OCI-LY7 (cell line): ENCODE results near the gene SPRYD4. TPM values are rescaled to one million over a fixed set of nuclear protein-coding genes. Genes with fewer than 3 reads are reported as not detected.

Experiments
- Bru-seq: library from RNA; stranded (reverse); fragments of 400-500 nt; gene quantifications from one replicate; lab custom pipeline; 2021; lab: Mats Ljungman, UMichigan
- BruChase-seq, 2 experiments: library from RNA; stranded (reverse); fragments of 400-500 nt; gene quantifications; one replicate each; lab custom pipeline; 2021; lab: Mats Ljungman, UMichigan
- BruUV-seq: library from RNA; stranded (reverse); fragments of 400-500 nt; replicated peaks from 2 replicates; lab custom pipeline; 2021; lab: Mats Ljungman, UMichigan
- CTCF ChIA-PET: fragments of 300-600 bp; sonication (Branson Sonifier 250); formaldehyde crosslinking; loops from one replicate; lab custom pipeline; 2022; ENCODE audit warnings: antibody characterized with exemption; ENCODE audit not compliant: unreplicated experiment; lab: Charles Lee
- POLR2A ChIA-PET: fragments of 300-600 bp; sonication (Branson Sonifier 250); formaldehyde crosslinking; loops from one replicate; lab custom pipeline; 2022; ENCODE audit warnings: antibody characterized with exemption; lab: Charles Lee
- DNase-seq: peaks from one replicate; pipeline ENCODE4 v3.0.0-alpha.2; 2015; ENCODE audit warnings: low spot score
- H2AFZ ChIP-seq: fragments of 200-600 bp; sonication (generic), shearing (Covaris generic); 2 replicates; pipeline ENCODE4 v1.6.1; 2014; ENCODE audit warnings: mild to moderate bottlenecking, antibody characterized with exemption, low read length, moderate library complexity
- H3K27ac ChIP-seq: fragments of 200-600 bp; sonication (generic); 2 replicates; pipeline ENCODE4 v1.5.1; 2014; ENCODE audit warnings: mixed run types, low read depth, mild to moderate bottlenecking, moderate library complexity, low read length, inconsistent platforms; ENCODE audit not compliant: poor library complexity, severe bottlenecking
- H3K36me3 ChIP-seq: fragments of 200-600 bp; sonication (generic); 2 replicates; pipeline ENCODE4 v1.6.1; 2014; ENCODE audit warnings: mild to moderate bottlenecking, antibody characterized with exemption, low read length, moderate library complexity, mixed read lengths; ENCODE audit not compliant: insufficient read depth
- H3K4me1 ChIP-seq: fragments of 200-600 bp; sonication (generic); 2 replicates; pipeline ENCODE4 v1.5.1; 2014; ENCODE audit warnings: mild to moderate bottlenecking, low read length; ENCODE audit not compliant: insufficient read depth, poor library complexity, severe bottlenecking
- H3K4me2 ChIP-seq: fragments of 200-600 bp; sonication (generic); 2 replicates; pipeline ENCODE4 v1.6.1; 2014; ENCODE audit warnings: mild to moderate bottlenecking, low read length
- H3K4me3 ChIP-seq: fragments of 200-600 bp; sonication (generic); 2 replicates; pipeline ENCODE4 v1.5.1; 2014; ENCODE audit warnings: mild to moderate bottlenecking, low read depth, low read length; ENCODE audit not compliant: poor library complexity, severe bottlenecking
- H3K79me2 ChIP-seq: fragments of 200-600 bp; sonication (generic); 2 replicates; pipeline ENCODE4 v1.6.1; 2016; ENCODE audit warnings: low read depth, mild to moderate bottlenecking, low read length, moderate library complexity, mixed read lengths; ENCODE audit not compliant: insufficient read depth
- H3K9me2 ChIP-seq: fragments of 200-600 bp; sonication (generic); 2 replicates; pipeline ENCODE4 v1.6.1; 2016; ENCODE audit warnings: mild to moderate bottlenecking, low read length, mixed read lengths; ENCODE audit not compliant: insufficient read depth
- H3K9me3 ChIP-seq: fragments of 200-600 bp; sonication (generic); 2 replicates; pipeline ENCODE4 v1.6.1; 2014; ENCODE audit warnings: mild to moderate bottlenecking, mixed run types, low read length, mixed read lengths
- H4K20me1 ChIP-seq: fragments of 200-600 bp; sonication (generic); 2 replicates; pipeline ENCODE4 v1.6.1; 2014; ENCODE audit warnings: mild to moderate bottlenecking, antibody characterized with exemption, low read length, moderate library complexity, mixed read lengths; ENCODE audit not compliant: insufficient read depth
- CTCF ChIP-seq: fragments of 200-600 bp; sonication (generic); conservative IDR thresholded peaks from 2 replicates; pipeline ENCODE4 v1.5.1; 2014; ENCODE audit warnings: mild to moderate bottlenecking, antibody characterized with exemption, low read length, moderate library complexity, mixed read lengths
- EZH2phosphoT487 ChIP-seq: fragments of 200-600 bp; sonication (generic); IDR thresholded peaks from 2 replicates; pipeline ENCODE4 v1.6.1; 2018; ENCODE audit warnings: low read depth, borderline replicate concordance, mild to moderate bottlenecking, mixed run types, antibody characterized with exemption, low read length, moderate library complexity, mixed read lengths
- intact Hi-C: fragments of 100-400 bp; cut with micrococcal nuclease; formaldehyde crosslinking; loops from one replicate; pipeline ENCODE4 v1.10.0; 2022; ENCODE audit not compliant: unreplicated experiment
- long read RNA-seq: library from polyadenylated mRNA; stranded (forward); transcript quantifications from one replicate; pipeline ENCODE4 v2.0.0, GENCODE V29; 2022
- total RNA-seq, 2 experiments: library from RNA; depleted of rRNA in 1 of 2; stranded (reverse); fragments of >200 nt in 1 of 2; shearing (Covaris generic) in 1 of 2; gene quantifications; 2 replicates each; pipeline ENCODE4 v1.2.3, GENCODE V29; 2014 to 2022

The SPRYD4 gene
- total RNA-seq (2014; rRNA removed; shearing (Covaris generic)) (5.3 and 5.9 TPM in 2 replicates), total RNA-seq (2022) (6.9 and 7.5 TPM in 2 replicates), Bru-seq, nascent RNA (percentile 88 among the genes with signal in this experiment), BruChase-seq, experiment 1, labeled RNA remaining after a 6-hour chase (percentile 78 among the genes with signal in this experiment), BruChase-seq, experiment 2, labeled RNA remaining after a 2-hour chase (percentile 80 among the genes with signal in this experiment)
- long read RNA-seq, full-length matches to known transcripts: 51 of 52 reads
- long read RNA-seq, partial matches to known transcripts: 0 of 52 reads
- long read RNA-seq, other reads (novel, unspliced or antisense): 1 of 52 reads

- ChIA-PET POLR2A (interaction anchor here (0.5 to 2.1 kb wide), 4 partner anchors 56 to 133 kb away, joined by 3 to 6 read pairs (median 5); partner anchors contain the start of genes IL23A and STAT2), CTCF (interaction anchor here (0.6 to 1.2 kb wide), 3 partner anchors 153 to 261 kb away, joined by 3 read pairs; partner anchors contain the start of gene CNPY2)
- Histone ChIP-seq H3K9me3 (no peaks in the 10 kb centered on the region), H3K4me3 (peak within 1 kb of the TSS; percentile 89), H3K27ac (peak within 1 kb of the TSS; percentile 76), H3K4me2 (peak within 1 kb of the TSS; percentile 89), H3K9me2 (no peaks in the 10 kb centered on the region), H2AFZ (peak within 1 kb of the TSS; percentile 83; the same call in 1 of the 2 replicates), H3K4me1 (peaks cover 22% of the 10 kb centered on the region), H4K20me1 (no peaks in the 10 kb centered on the region), H3K36me3 (peaks cover 42% of the 10 kb centered on the region), H3K79me2 (peaks cover 30% of the 10 kb centered on the region; the same call in 1 of the 2 replicates)
- BruUV-seq: TSS peak; percentile 71
- intact Hi-C loops: loop anchor here (1.0 kb wide), 1 partner anchor 152 kb away; no protein-coding TSS in a partner anchor
- DNase-seq: peak; percentile 97
- TF ChIP-seq EZH2phosphoT487 (no peak), CTCF (peak; percentile 75)
These were observed at the start of gene SPRYD4 for GRCh38 chr12:56468216-56469006. Gene SPRYD4 (plus strand): TSS chr12:56468578. CDS start chr12:56468592, 14 bp downstream.

GRCh38 chr12:56420411-56420810, 48.0 kb upstream of the SPRYD4 start:
- peaks cover 98% of the 10 kb centered on the region for H3K36me3 ChIP-seq
- POLR2A ChIA-PET: interaction anchor here (0.6 kb wide), 1 partner anchor 358 kb away, joined by 3 read pairs; no protein-coding TSS in a partner anchor
- CTCF ChIA-PET: no interaction called here

More at GRCh38 chr12:56420411-56420810, 48.0 kb upstream of the SPRYD4 start:
- Histone ChIP-seq H3K9me2 (no peaks in the 10 kb centered on the region), H3K79me2 (no peaks in the 10 kb centered on the region), H4K20me1 (no peaks in the 10 kb centered on the region), H3K4me3 (no peak overlapping the region), H3K4me1 (no peaks in the 10 kb centered on the region), H2AFZ (no peak overlapping the region), H3K27ac (no peak overlapping the region), H3K9me3 (no peaks in the 10 kb centered on the region), H3K4me2 (no peak overlapping the region)
- TF ChIP-seq EZH2phosphoT487: no peak
- TF ChIP-seq CTCF: no peak
- no TSS peak for BruUV-seq
- intact Hi-C loops: no loop called here
- DNase-seq: no peak
